AG10803 (cell line): Measurements from ENCODE around the gene KLHL3.
"Not testable (repeated sequence)": the region's sequence is repeated elsewhere in the genome, so short reads cannot be mapped to it uniquely, and the experiment has no call there.

Experiments used
- DNase-seq: peaks from one replicate; pipeline ENCODE4 v3.0.0; 2010; ENCODE audit warnings: low read depth
- H3K4me3 ChIP-seq: 2 replicates; pipeline ENCODE4 v1.5.1; 2011; ENCODE audit warnings: mild to moderate bottlenecking, low read length, control low read depth
- CTCF ChIP-seq: conservative IDR thresholded peaks from 2 replicates; pipeline ENCODE4 v1.5.1; 2011; ENCODE audit warnings: mild to moderate bottlenecking, low read length, control low read depth, inconsistent platforms

KLHL3 gene

DNA sequence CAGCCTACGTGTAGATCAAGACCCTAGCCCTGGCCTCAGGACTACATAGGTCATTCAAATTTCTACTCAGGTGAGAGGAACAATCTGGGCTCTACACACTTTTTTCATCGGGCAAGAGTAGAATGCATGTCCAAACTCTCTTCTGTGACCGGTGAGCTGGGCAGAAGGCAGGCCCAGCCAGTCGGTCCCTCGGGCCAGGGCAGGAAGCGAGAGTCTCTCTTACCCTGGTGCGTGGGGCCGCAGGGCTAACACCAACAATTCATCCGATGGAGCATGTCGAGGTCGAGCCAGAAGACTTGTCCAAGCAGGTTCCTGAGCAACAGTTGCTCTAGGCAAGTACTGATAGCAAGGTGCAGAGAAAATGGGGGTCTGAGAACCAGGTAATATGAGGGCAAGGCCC lies 88.5 kb downstream of the KLHL3 start:
- no peak for TF ChIP-seq CTCF
- H3K4me3 ChIP-seq, result no peak overlapping the region
- no peak for DNase-seq

- TF ChIP-seq CTCF, result no peak
- H3K4me3 ChIP-seq, result no peak overlapping the region
- DNase-seq, result no peak
Measured at GRCh38 chr5:137646761-137647160, 89.1 kb downstream of the KLHL3 start.

DNA sequence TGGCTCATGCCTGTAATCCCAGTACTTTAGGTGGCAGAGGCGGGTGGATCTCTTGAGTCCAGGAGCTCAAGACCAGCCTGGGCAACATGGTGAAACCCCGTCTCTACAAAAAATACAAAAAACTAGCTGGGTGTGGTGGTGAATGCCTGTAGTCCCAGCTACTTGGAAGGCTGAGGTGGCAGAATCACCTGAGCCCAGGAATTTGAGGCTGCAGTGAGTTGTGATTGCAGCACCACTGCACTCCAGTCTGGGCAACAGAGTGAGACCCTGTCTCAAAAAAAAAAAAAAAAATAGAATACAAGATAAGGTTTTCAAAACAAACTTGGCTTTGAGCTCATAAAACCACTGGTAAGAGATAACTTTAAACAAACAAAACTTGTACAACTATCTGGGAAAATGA lies 92.8 kb downstream of the KLHL3 start:
- DNase-seq, H3K4me3 ChIP-seq: not testable (repeated sequence)

GRCh38 chr5:137642091-137642490 lies 93.8 kb downstream of the KLHL3 start:
- no peak overlapping the region for H3K4me3 ChIP-seq
- DNase-seq, result no peak
- no peak for TF ChIP-seq CTCF

DNA sequence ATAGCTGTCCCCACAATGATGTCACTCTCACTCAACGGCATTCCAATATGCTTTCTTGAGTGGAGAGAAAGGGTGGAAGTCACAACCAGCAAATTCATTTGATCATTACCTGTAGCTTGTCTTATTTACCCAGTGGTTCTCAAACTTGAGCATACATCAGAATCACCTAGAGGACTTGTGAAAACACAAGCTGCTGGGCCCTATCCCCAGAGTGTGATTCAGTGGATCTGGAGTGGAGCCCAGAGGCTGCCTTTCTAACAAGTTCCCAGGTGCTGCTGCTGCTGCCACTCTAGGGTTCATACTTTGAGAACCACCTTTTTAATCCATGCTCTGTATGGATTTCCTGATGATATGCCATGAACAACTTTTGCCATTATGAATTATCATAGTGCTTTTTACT lies 94.7 kb downstream of the KLHL3 start:
- no peak for TF ChIP-seq CTCF
- peak; percentile 16 for DNase-seq
- no peak overlapping the region for H3K4me3 ChIP-seq

GRCh38 chr5:137639645-137640044 lies 96.2 kb downstream of the KLHL3 start:
- DNase-seq, result no peak
- H3K4me3 ChIP-seq, result no peak overlapping the region
- TF ChIP-seq CTCF, result no peak

GRCh38 chr5:137638841-137639240 lies 97.0 kb downstream of the KLHL3 start:
- no peak for DNase-seq
- no peak for TF ChIP-seq CTCF
- no peak overlapping the region for H3K4me3 ChIP-seq
